Activated T-cell treated with anti-CD3 and anti-CD28 coated beads, Interleukin-2, amount 50 U/mL, for 4 hours (primary cell): Measurements from ENCODE around the gene DNAJB13. TPM values are rescaled to one million over a fixed set of nuclear protein-coding genes. Genes with fewer than 3 reads are reported as not detected.
A peak's percentile ranks its signal among the peaks of the same experiment; 100 is the strongest.

Source experiments
- ATAC-seq, 2 donors: fragments of 200-7000 bp; cut with Tn5 transposase; one replicate each; pipeline ENCODE4 v1.10.0; 2021
- DNase-seq: peaks from one replicate; pipeline ENCODE4 v3.0.0-alpha.2; 2020
- H3K27me3 Mint-ChIP-seq: one replicate; pipeline ENCODE4 v1.8.0; 2021; ENCODE audit warnings: low read depth, mixed read lengths
- H3K36me3 Mint-ChIP-seq: one replicate; pipeline ENCODE4 v1.8.0; 2022; ENCODE audit warnings: mixed read lengths; ENCODE audit not compliant: insufficient read depth
- H3K4me1 Mint-ChIP-seq: one replicate; pipeline ENCODE4 v1.8.0; 2021; ENCODE audit warnings: low read depth, mixed read lengths
- H3K4me3 Mint-ChIP-seq: one replicate; pipeline ENCODE4 v1.8.0; 2021; ENCODE audit warnings: mild to moderate bottlenecking, moderate library complexity, mixed read lengths
- H3K9me3 Mint-ChIP-seq: one replicate; pipeline ENCODE4 v1.8.0; 2021; ENCODE audit warnings: mixed read lengths
- total RNA-seq, 3 donors: library from RNA; stranded (reverse); gene quantifications; one replicate each; pipeline ENCODE4 v1.2.1, GENCODE V29; 2021

DNAJB13 gene
- total RNA-seq, 3 donors from 2014 or later, result 0.27 to 0.61 TPM; not detected in 1

GRCh38 chr11:73991471-73992006 lies 40.7 kb downstream of the DNAJB13 start:
- DNase-seq (no peak), ATAC-seq (no peak)
- peaks cover 51% of the 10 kb centered on the region for H3K4me1 Mint-ChIP-seq
- no peaks in the 10 kb centered on the region for H3K9me3 Mint-ChIP-seq
- no peaks in the 10 kb centered on the region for H3K27me3 Mint-ChIP-seq
- H3K36me3 Mint-ChIP-seq, result no peaks in the 10 kb centered on the region
- H3K4me3 Mint-ChIP-seq, result no peak overlapping the region

- Mint-ChIP-seq H3K9me3 (no peaks in the 10 kb centered on the region), H3K27me3 (no peaks in the 10 kb centered on the region), H3K36me3 (no peaks in the 10 kb centered on the region), H3K4me1 (peaks cover 78% of the 10 kb centered on the region), H3K4me3 (peak overlapping the region; percentile 58)
- ATAC-seq (peak; percentile 71 to 73), DNase-seq (no peak)
Observed at GRCh38 chr11:73995247-73995646, 44.4 kb downstream of the DNAJB13 start.

GRCh38 chr11:73995731-73996130 lies 44.9 kb downstream of the DNAJB13 start:
- H3K27me3 Mint-ChIP-seq, result no peaks in the 10 kb centered on the region
- peak overlapping the region; percentile 58 for H3K4me3 Mint-ChIP-seq
- DNase-seq, result no peak
- H3K9me3 Mint-ChIP-seq, result no peaks in the 10 kb centered on the region
- ATAC-seq, result peak; percentile 81 to 86
- H3K36me3 Mint-ChIP-seq, result peaks cover 2% of the 10 kb centered on the region
- H3K4me1 Mint-ChIP-seq, result peaks cover 79% of the 10 kb centered on the region

- peaks cover 77% of the 10 kb centered on the region for H3K4me1 Mint-ChIP-seq
- H3K36me3 Mint-ChIP-seq, result peaks cover 5% of the 10 kb centered on the region
- H3K4me3 Mint-ChIP-seq, result peak overlapping the region; percentile 58
- no peak for ATAC-seq
- H3K27me3 Mint-ChIP-seq, result no peaks in the 10 kb centered on the region
- no peak for DNase-seq
- no peaks in the 10 kb centered on the region for H3K9me3 Mint-ChIP-seq
Observed at GRCh38 chr11:73996161-73996747, 45.4 kb downstream of the DNAJB13 start.

GRCh38 chr11:73997120-73997770 lies 46.4 kb downstream of the DNAJB13 start:
- H3K9me3 Mint-ChIP-seq, result no peaks in the 10 kb centered on the region
- DNase-seq (no peak), ATAC-seq (no peak)
- H3K36me3 Mint-ChIP-seq, result peaks cover 10% of the 10 kb centered on the region
- H3K4me3 Mint-ChIP-seq, result no peak overlapping the region
- peaks cover 72% of the 10 kb centered on the region for H3K4me1 Mint-ChIP-seq
- no peaks in the 10 kb centered on the region for H3K27me3 Mint-ChIP-seq

- Mint-ChIP-seq H3K4me3 (no peak overlapping the region), H3K36me3 (peaks cover 21% of the 10 kb centered on the region), H3K4me1 (peaks cover 74% of the 10 kb centered on the region), H3K27me3 (no peaks in the 10 kb centered on the region), H3K9me3 (no peaks in the 10 kb centered on the region)
- DNase-seq (no peak), ATAC-seq (no peak)
Observed at GRCh38 chr11:73998846-73999575, 48.2 kb downstream of the DNAJB13 start.

GRCh38 chr11:73999581-74000306 lies 48.9 kb downstream of the DNAJB13 start:
- ATAC-seq (peak in 1 of 2 donors; percentile 10), DNase-seq (no peak)
- no peaks in the 10 kb centered on the region for H3K27me3 Mint-ChIP-seq
- H3K36me3 Mint-ChIP-seq, result peaks cover 21% of the 10 kb centered on the region
- peaks cover 74% of the 10 kb centered on the region for H3K4me1 Mint-ChIP-seq
- H3K9me3 Mint-ChIP-seq, result no peaks in the 10 kb centered on the region
- no peak overlapping the region for H3K4me3 Mint-ChIP-seq

- no peak overlapping the region for H3K4me3 Mint-ChIP-seq
- no peaks in the 10 kb centered on the region for H3K9me3 Mint-ChIP-seq
- peaks cover 21% of the 10 kb centered on the region for H3K36me3 Mint-ChIP-seq
- no peaks in the 10 kb centered on the region for H3K27me3 Mint-ChIP-seq
- peaks cover 74% of the 10 kb centered on the region for H3K4me1 Mint-ChIP-seq
- no peak for ATAC-seq
- no peak for DNase-seq
Observed at GRCh38 chr11:74000307-74001133, 49.7 kb downstream of the DNAJB13 start.

- Mint-ChIP-seq H3K4me3 (no peak overlapping the region), H3K4me1 (peaks cover 74% of the 10 kb centered on the region), H3K27me3 (no peaks in the 10 kb centered on the region), H3K9me3 (no peaks in the 10 kb centered on the region), H3K36me3 (peaks cover 21% of the 10 kb centered on the region)
- no peak for ATAC-seq
- DNase-seq, result no peak
Observed at GRCh38 chr11:74001822-74002286, 51.0 kb downstream of the DNAJB13 start.

- no peaks in the 10 kb centered on the region for H3K9me3 Mint-ChIP-seq
- DNase-seq, result no peak
- H3K36me3 Mint-ChIP-seq, result peaks cover 21% of the 10 kb centered on the region
- no peaks in the 10 kb centered on the region for H3K27me3 Mint-ChIP-seq
- no peak overlapping the region for H3K4me3 Mint-ChIP-seq
- ATAC-seq, result no peak
- peaks cover 73% of the 10 kb centered on the region for H3K4me1 Mint-ChIP-seq
Observed at GRCh38 chr11:74002832-74003231, 52.0 kb downstream of the DNAJB13 start.

- Mint-ChIP-seq H3K9me3 (no peaks in the 10 kb centered on the region), H3K27me3 (no peaks in the 10 kb centered on the region), H3K4me1 (peaks cover 79% of the 10 kb centered on the region), H3K36me3 (peaks cover 21% of the 10 kb centered on the region), H3K4me3 (no peak overlapping the region)
- DNase-seq, result no peak
- no peak for ATAC-seq
Observed at GRCh38 chr11:74004046-74004695, 53.3 kb downstream of the DNAJB13 start.

GRCh38 chr11:74004759-74005615 lies 54.2 kb downstream of the DNAJB13 start:
- H3K9me3 Mint-ChIP-seq, result no peaks in the 10 kb centered on the region
- no peaks in the 10 kb centered on the region for H3K27me3 Mint-ChIP-seq
- H3K36me3 Mint-ChIP-seq, result peaks cover 21% of the 10 kb centered on the region
- ATAC-seq, result peak; percentile 97 to 99
- H3K4me3 Mint-ChIP-seq, result peak overlapping the region; percentile 60
- peaks cover 78% of the 10 kb centered on the region for H3K4me1 Mint-ChIP-seq
- peak; percentile 75 for DNase-seq
